MM.1S (cell line): Measurements from ENCODE around the gene ROR2.

Source experiments
- EZH2 ChIP-seq: fragments of 300-600 bp; sonication (generic); optimal IDR thresholded peaks from 2 replicates; pipeline ENCODE3; 2017; ENCODE audit warnings: low read depth, mild to moderate bottlenecking, antibody characterized with exemption, low read length, mixed read lengths
- EZH2phosphoT487 ChIP-seq: fragments of 300-600 bp; sonication (generic); IDR thresholded peaks from 2 replicates; pipeline ENCODE4 v1.6.1; 2018; ENCODE audit warnings: antibody characterized with exemption, low read length
- TF ChIP-seq, protein P1 (sequence below): fragments of 300-600 bp; sonication (generic); IDR thresholded peaks from 2 replicates; pipeline ENCODE4 v1.5.1; 2016; ENCODE audit warnings: antibody characterized with exemption, low read length, mixed read lengths

DNA sequence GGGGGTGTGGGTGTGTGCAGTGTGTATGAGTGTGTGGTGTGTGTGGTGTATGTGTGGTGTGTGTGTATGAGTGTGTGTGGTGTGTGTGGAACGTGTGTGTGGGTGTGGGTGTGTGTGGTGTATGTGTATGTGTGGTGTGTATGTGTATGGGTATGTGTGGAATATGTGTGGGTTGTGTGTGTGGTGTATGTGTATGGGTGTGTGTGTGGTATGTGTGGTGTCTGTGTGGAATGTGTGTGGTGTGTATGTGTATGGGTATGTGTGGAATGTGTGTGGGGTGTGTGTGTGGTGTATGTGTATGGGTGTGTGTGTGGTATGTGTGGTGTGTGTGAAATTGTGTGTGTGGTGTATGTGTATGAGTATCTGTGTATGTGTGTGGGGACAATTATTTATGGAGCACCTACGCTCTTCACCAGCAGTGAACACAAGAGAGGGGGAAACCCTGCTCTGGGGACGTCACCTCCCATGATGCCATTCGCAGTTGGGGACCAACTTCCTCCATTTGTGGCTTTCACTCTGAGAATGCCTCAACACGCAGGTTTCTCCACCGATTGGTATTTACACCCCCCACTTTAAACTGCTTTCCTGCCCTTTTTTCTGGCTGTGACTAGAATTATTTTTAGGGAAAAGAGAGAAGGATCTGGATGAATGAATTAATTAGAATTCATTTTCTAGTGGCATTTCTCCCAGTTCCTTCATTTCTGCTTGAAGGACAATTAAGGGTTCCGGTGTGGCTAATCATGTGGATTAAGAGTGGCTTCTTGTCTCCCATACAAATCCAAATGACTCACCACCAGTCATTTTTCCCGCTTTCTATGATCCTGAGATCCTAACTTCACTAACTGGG is 238.1 kb downstream of the ROR2 start:
- TF ChIP-seq, protein P1, sequence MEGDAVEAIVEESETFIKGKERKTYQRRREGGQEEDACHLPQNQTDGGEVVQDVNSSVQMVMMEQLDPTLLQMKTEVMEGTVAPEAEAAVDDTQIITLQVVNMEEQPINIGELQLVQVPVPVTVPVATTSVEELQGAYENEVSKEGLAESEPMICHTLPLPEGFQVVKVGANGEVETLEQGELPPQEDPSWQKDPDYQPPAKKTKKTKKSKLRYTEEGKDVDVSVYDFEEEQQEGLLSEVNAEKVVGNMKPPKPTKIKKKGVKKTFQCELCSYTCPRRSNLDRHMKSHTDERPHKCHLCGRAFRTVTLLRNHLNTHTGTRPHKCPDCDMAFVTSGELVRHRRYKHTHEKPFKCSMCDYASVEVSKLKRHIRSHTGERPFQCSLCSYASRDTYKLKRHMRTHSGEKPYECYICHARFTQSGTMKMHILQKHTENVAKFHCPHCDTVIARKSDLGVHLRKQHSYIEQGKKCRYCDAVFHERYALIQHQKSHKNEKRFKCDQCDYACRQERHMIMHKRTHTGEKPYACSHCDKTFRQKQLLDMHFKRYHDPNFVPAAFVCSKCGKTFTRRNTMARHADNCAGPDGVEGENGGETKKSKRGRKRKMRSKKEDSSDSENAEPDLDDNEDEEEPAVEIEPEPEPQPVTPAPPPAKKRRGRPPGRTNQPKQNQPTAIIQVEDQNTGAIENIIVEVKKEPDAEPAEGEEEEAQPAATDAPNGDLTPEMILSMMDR = no peak
- no peak for TF ChIP-seq EZH2
- TF ChIP-seq EZH2phosphoT487 = no peak
